SK-N-SH (cell line): ENCODE measurements around the gene SLC7A5.

Source experiments
- RAD21 ChIP-seq: IDR thresholded peaks from 2 replicates; pipeline ENCODE4 v1.6.1; 2012; ENCODE audit warnings: mild to moderate bottlenecking, low read length
- TCF12 ChIP-seq: IDR thresholded peaks from 2 replicates; pipeline ENCODE4 v1.4.0; 2012

- no peak for TF ChIP-seq TCF12
- TF ChIP-seq RAD21: no peak
These were observed 79.6 kb downstream of the SLC7A5 start for GRCh38 chr16:87789437-87790291.
